KMS-11 (cell line): ENCODE results near the gene SND1.

Experiments
- H2AFZ ChIP-seq: fragments of 200-600 bp; sonication (generic); 2 replicates; pipeline ENCODE4 v1.6.1; 2016; ENCODE audit warnings: antibody characterized with exemption, mixed run types, low read depth
- H3K27ac ChIP-seq: fragments of 200-600 bp; sonication (generic); 2 replicates; pipeline ENCODE4 v1.6.1; 2016; ENCODE audit warnings: mild to moderate bottlenecking, mixed run types
- H3K27me3 ChIP-seq: fragments of 200-600 bp; sonication (generic); 2 replicates; pipeline ENCODE4 v1.6.1; 2017; ENCODE audit warnings: mild to moderate bottlenecking, low read depth, mixed run types, moderate library complexity; ENCODE audit not compliant: insufficient read depth
- H3K36me3 ChIP-seq: fragments of 200-600 bp; sonication (generic); 2 replicates; pipeline ENCODE4 v1.6.1; 2017; ENCODE audit warnings: mild to moderate bottlenecking, mixed run types; ENCODE audit not compliant: insufficient read depth
- H3K4me1 ChIP-seq: fragments of 200-600 bp; sonication (generic); 2 replicates; pipeline ENCODE4 v1.6.1; 2016; ENCODE audit warnings: mild to moderate bottlenecking, low read depth, mixed run types; ENCODE audit not compliant: poor library complexity, severe bottlenecking
- H3K4me2 ChIP-seq: fragments of 200-600 bp; sonication (generic); 2 replicates; pipeline ENCODE4 v1.7.0; 2016; ENCODE audit warnings: mild to moderate bottlenecking, mixed run types
- H3K4me3 ChIP-seq: fragments of 200-600 bp; sonication (generic); IDR thresholded peaks from 2 replicates; pipeline ENCODE4 v1.6.1; 2017; ENCODE audit warnings: low read depth, low read length, mixed read lengths; ENCODE audit not compliant: insufficient read depth
- H3K79me2 ChIP-seq: fragments of 200-600 bp; sonication (generic); 2 replicates; pipeline ENCODE4 v1.6.1; 2016; ENCODE audit warnings: low read depth, mixed run types; ENCODE audit not compliant: insufficient read depth
- H3K9ac ChIP-seq: fragments of 200-600 bp; sonication (generic); 2 replicates; pipeline ENCODE4 v1.6.1; 2016; ENCODE audit warnings: mild to moderate bottlenecking, mixed run types
- H4K20me1 ChIP-seq: fragments of 200-600 bp; sonication (generic); 2 replicates; pipeline ENCODE4 v1.6.1; 2016; ENCODE audit warnings: mild to moderate bottlenecking, mixed run types; ENCODE audit not compliant: insufficient read depth
- CTCF ChIP-seq: fragments of 200-600 bp; sonication (generic); conservative IDR thresholded peaks from 2 replicates; pipeline ENCODE4 v1.6.1; 2017; ENCODE audit warnings: low read depth, mild to moderate bottlenecking, antibody characterized with exemption, low read length, moderate library complexity, mixed read lengths

Gene SND1

DNA sequence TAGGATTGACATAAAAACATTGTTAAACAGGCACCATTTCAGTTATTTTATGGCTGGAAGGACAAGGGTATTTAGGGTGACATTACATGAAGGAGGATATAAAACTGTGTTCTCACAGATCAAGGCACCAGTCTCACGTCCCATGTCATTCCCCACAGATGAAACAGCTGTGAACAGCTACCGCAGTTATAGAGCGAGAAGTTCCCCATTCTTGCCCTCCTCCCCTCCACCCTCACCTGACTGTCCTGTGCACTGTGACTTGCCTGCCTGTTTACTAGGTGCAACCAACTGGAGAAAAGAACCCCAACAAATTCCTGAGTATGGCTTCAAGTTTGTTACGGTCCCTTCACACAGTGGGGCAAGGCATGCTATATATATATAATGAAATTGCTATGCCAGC is 141.6 kb downstream of the SND1 start:
- TF ChIP-seq CTCF = no peak
- peaks cover 62% of the 10 kb centered on the region for H3K79me2 ChIP-seq
- no peak overlapping the region for H3K27ac ChIP-seq
- H2AFZ ChIP-seq = no peak overlapping the region
- no peak overlapping the region for H3K9ac ChIP-seq
- H3K4me1 ChIP-seq = no peaks in the 10 kb centered on the region
- H3K36me3 ChIP-seq = no peaks in the 10 kb centered on the region
- no peak overlapping the region for H3K4me3 ChIP-seq
- H4K20me1 ChIP-seq = peaks cover 25% of the 10 kb centered on the region
- no peaks in the 10 kb centered on the region for H3K27me3 ChIP-seq
- H3K4me2 ChIP-seq = no peak overlapping the region

- peaks cover 68% of the 10 kb centered on the region for H3K79me2 ChIP-seq
- peaks cover 24% of the 10 kb centered on the region for H4K20me1 ChIP-seq
- H3K36me3 ChIP-seq = no peaks in the 10 kb centered on the region
- no peak for TF ChIP-seq CTCF
- H2AFZ ChIP-seq = no peak overlapping the region
- no peaks in the 10 kb centered on the region for H3K27me3 ChIP-seq
- no peak overlapping the region for H3K27ac ChIP-seq
- no peaks in the 10 kb centered on the region for H3K4me1 ChIP-seq
- H3K9ac ChIP-seq = no peak overlapping the region
- H3K4me3 ChIP-seq = no peak overlapping the region
- no peak overlapping the region for H3K4me2 ChIP-seq
Observed at GRCh38 chr7:127794136-127794535, 142.1 kb downstream of the SND1 start.

GRCh38 chr7:127794551-127794950 is 142.6 kb downstream of the SND1 start:
- no peak for TF ChIP-seq CTCF
- H3K9ac ChIP-seq = no peak overlapping the region
- peaks cover 26% of the 10 kb centered on the region for H4K20me1 ChIP-seq
- no peak overlapping the region for H3K27ac ChIP-seq
- no peaks in the 10 kb centered on the region for H3K4me1 ChIP-seq
- no peak overlapping the region for H2AFZ ChIP-seq
- H3K27me3 ChIP-seq = no peaks in the 10 kb centered on the region
- H3K79me2 ChIP-seq = peaks cover 69% of the 10 kb centered on the region
- H3K36me3 ChIP-seq = no peaks in the 10 kb centered on the region
- H3K4me2 ChIP-seq = no peak overlapping the region
- no peak overlapping the region for H3K4me3 ChIP-seq

DNA sequence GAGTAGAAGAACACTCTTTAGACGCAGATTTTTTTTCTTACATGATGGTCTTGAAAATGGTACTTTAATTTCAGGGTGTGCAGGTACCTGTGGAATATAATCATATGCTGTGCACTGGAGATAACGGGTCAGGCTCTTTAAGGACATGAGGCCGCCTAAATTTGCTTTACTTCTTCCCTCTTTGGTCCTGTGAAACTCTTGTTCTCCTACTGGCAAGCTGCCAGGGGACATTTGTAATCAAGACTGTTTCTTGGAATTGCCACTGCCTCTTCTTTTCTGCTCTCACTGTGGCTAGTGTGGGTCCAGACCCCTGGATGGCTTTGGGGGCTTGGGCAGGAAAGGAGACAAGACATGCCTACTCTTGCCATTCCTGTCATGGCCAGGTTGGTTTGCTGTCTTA is 146.0 kb downstream of the SND1 start:
- Histone ChIP-seq H4K20me1 (peaks cover 19% of the 10 kb centered on the region), H3K4me3 (no peak overlapping the region), H3K27me3 (no peaks in the 10 kb centered on the region), H3K27ac (no peak overlapping the region), H3K36me3 (no peaks in the 10 kb centered on the region), H2AFZ (no peak overlapping the region), H3K4me1 (no peaks in the 10 kb centered on the region), H3K9ac (no peak overlapping the region), H3K79me2 (peaks cover 61% of the 10 kb centered on the region; the same call in 1 of the 2 replicates), H3K4me2 (no peak overlapping the region)
- no peak for TF ChIP-seq CTCF
